Suprapubic skin (tissue), 4 donors: ENCODE results near the gene KLRF1. TPM values are rescaled to one million over a fixed set of nuclear protein-coding genes. Genes with fewer than 3 reads are reported as not detected.

Experiments
- DNase-seq, 2 donors: peaks; one replicate each; pipeline ENCODE4 v3.0.0-alpha.2; 2019; ENCODE audit warnings: low spot score in 2 of 2
- H3K27ac ChIP-seq: fragments of 200-600 bp; sonication (generic); one replicate; pipeline ENCODE4 v1.5.1; 2019
- H3K27me3 ChIP-seq: fragments of 200-600 bp; sonication (generic); one replicate; pipeline ENCODE4 v1.5.1; 2019
- H3K36me3 ChIP-seq: fragments of 200-600 bp; sonication (generic); one replicate; pipeline ENCODE4 v1.5.1; 2019
- H3K4me1 ChIP-seq: fragments of 200-600 bp; sonication (generic); one replicate; pipeline ENCODE4 v1.5.1; 2019
- H3K4me3 ChIP-seq: fragments of 200-600 bp; sonication (generic); one replicate; pipeline ENCODE4 v1.5.1; 2019; ENCODE audit warnings: mild to moderate bottlenecking
- H3K9me3 ChIP-seq: fragments of 200-600 bp; sonication (generic); one replicate; pipeline ENCODE4 v1.5.1; 2019
- CTCF ChIP-seq, 2 donors: fragments of 200-600 bp in 1 of 2; fragments of 450-650 bp in 1 of 2; sonication (generic) in 1 of 2; IDR thresholded peaks; one replicate each; pipeline ENCODE4 v1.5.1; 2016 to 2019; ENCODE audit warnings: antibody characterized with exemption in 2 of 2, mild to moderate bottlenecking in 1 of 2, moderate library complexity in 1 of 2
- EP300 ChIP-seq: sonication (generic); formaldehyde crosslinking; IDR thresholded peaks from one replicate; pipeline ENCODE4 v1.6.1; 2017; ENCODE audit warnings: antibody characterized with exemption
- POLR2A ChIP-seq, 2 donors: fragments of 450-650 bp; IDR thresholded peaks; one replicate each; pipeline ENCODE4 v1.6.1; 2017; ENCODE audit warnings: antibody characterized with exemption in 2 of 2, mild to moderate bottlenecking in 2 of 2, moderate library complexity in 2 of 2
- POLR2AphosphoS5 ChIP-seq, 3 donors: sonication (generic); formaldehyde crosslinking; IDR thresholded peaks; one replicate each; pipeline ENCODE4 v1.6.1; 2017; ENCODE audit warnings: antibody characterized with exemption in 3 of 3
- WGBS: methylation state at CpG from one replicate; pipeline ENCODE4 v1.1.5; 2018; 5-methylcytosine and 5-hydroxymethylcytosine counted together
- total RNA-seq, 4 donors: library from RNA; depleted of rRNA; stranded (reverse); fragments of >200 nt; gene quantifications; one replicate each; pipeline ENCODE4 v1.1.0, GENCODE V29; 2016

The KLRF1 gene
- total RNA-seq, 4 donors from 2014 or later = not detected

GRCh38 chr12:9820281-9820930 is 6.9 kb upstream of the KLRF1 start:
- no peak overlapping the region for H3K27ac ChIP-seq
- DNase-seq = no peak
- H3K36me3 ChIP-seq = no peaks in the 10 kb centered on the region
- H3K27me3 ChIP-seq = no peaks in the 10 kb centered on the region
- WGBS = 91% methylated on average over 5 of the region's 9 CpGs
- no peak for TF ChIP-seq CTCF (IDR thresholded peaks at IDR 0.05)
- no peak for TF ChIP-seq POLR2AphosphoS5 (IDR thresholded peaks at IDR 0.05)
- no peak for TF ChIP-seq POLR2A (IDR thresholded peaks at IDR 0.05)
- no peak for TF ChIP-seq EP300
- no peaks in the 10 kb centered on the region for H3K9me3 ChIP-seq
- H3K4me3 ChIP-seq = no peak overlapping the region
- H3K4me1 ChIP-seq = no peaks in the 10 kb centered on the region

GRCh38 chr12:9829483-9829882 is 2.2 kb downstream of the KLRF1 start:
- no peaks in the 10 kb centered on the region for H3K4me1 ChIP-seq
- no peaks in the 10 kb centered on the region for H3K9me3 ChIP-seq
- H3K27me3 ChIP-seq = no peaks in the 10 kb centered on the region
- H3K4me3 ChIP-seq = no peak overlapping the region
- H3K36me3 ChIP-seq = no peaks in the 10 kb centered on the region
- no peak for TF ChIP-seq POLR2AphosphoS5 (IDR thresholded peaks at IDR 0.05)
- TF ChIP-seq CTCF (IDR thresholded peaks at IDR 0.05) = no peak
- no peak for TF ChIP-seq POLR2A (IDR thresholded peaks at IDR 0.05)
- no peak for TF ChIP-seq EP300
- DNase-seq = no peak
- 92% methylated on average over 3 of the region's 3 CpGs for WGBS
- H3K27ac ChIP-seq = no peak overlapping the region

GRCh38 chr12:9829982-9830381 is 2.7 kb downstream of the KLRF1 start:
- Histone ChIP-seq H3K27ac (no peak overlapping the region), H3K36me3 (no peaks in the 10 kb centered on the region), H3K27me3 (no peaks in the 10 kb centered on the region), H3K9me3 (no peaks in the 10 kb centered on the region), H3K4me1 (no peaks in the 10 kb centered on the region), H3K4me3 (no peak overlapping the region)
- 83% methylated on average over 5 of the region's 5 CpGs for WGBS
- no peak for TF ChIP-seq CTCF (IDR thresholded peaks at IDR 0.05)
- no peak for TF ChIP-seq POLR2AphosphoS5 (IDR thresholded peaks at IDR 0.05)
- no peak for TF ChIP-seq EP300
- TF ChIP-seq POLR2A (IDR thresholded peaks at IDR 0.05) = no peak
- no peak for DNase-seq

GRCh38 chr12:9831720-9832119 is 4.4 kb downstream of the KLRF1 start:
- 65% methylated on average over 3 of the region's 3 CpGs for WGBS
- Histone ChIP-seq H3K4me3 (no peak overlapping the region), H3K36me3 (no peaks in the 10 kb centered on the region), H3K27ac (no peak overlapping the region), H3K9me3 (no peaks in the 10 kb centered on the region), H3K27me3 (no peaks in the 10 kb centered on the region), H3K4me1 (no peaks in the 10 kb centered on the region)
- TF ChIP-seq POLR2A (IDR thresholded peaks at IDR 0.05) = no peak
- no peak for DNase-seq

GRCh38 chr12:9843407-9843806 is 16.1 kb downstream of the KLRF1 start:
- Histone ChIP-seq H3K9me3 (peaks cover 7% of the 10 kb centered on the region), H3K4me1 (no peaks in the 10 kb centered on the region), H3K27ac (no peak overlapping the region), H3K36me3 (no peaks in the 10 kb centered on the region), H3K4me3 (no peak overlapping the region), H3K27me3 (no peaks in the 10 kb centered on the region)
- TF ChIP-seq CTCF (IDR thresholded peaks at IDR 0.05) (no peak), POLR2AphosphoS5 (IDR thresholded peaks at IDR 0.05) (no peak), POLR2A (IDR thresholded peaks at IDR 0.05) (no peak), EP300 (no peak)
- no peak for DNase-seq
- 63% methylated on average over 3 of the region's 3 CpGs for WGBS

- 84% methylated on average over 3 of the region's 5 CpGs for whole genome bisulfite sequencing
- peaks cover 22% of the 10 kb centered on the region for H3K36me3 ChIP-seq
- no peak for TF ChIP-seq EP300
Measured at GRCh38 chr12:9848899-9849298, 21.6 kb downstream of the KLRF1 start.

More at GRCh38 chr12:9848899-9849298, 21.6 kb downstream of the KLRF1 start:
- Histone ChIP-seq H3K4me1 (no peaks in the 10 kb centered on the region), H3K4me3 (no peak overlapping the region), H3K27ac (no peak overlapping the region), H3K27me3 (no peaks in the 10 kb centered on the region), H3K9me3 (peaks cover 13% of the 10 kb centered on the region)
- DNase-seq = no peak
